WERI-Rb-1 (cell line): ENCODE results near the gene SEMA4D.

Source experiments
- DNase-seq: peaks from one replicate; pipeline ENCODE4 v3.0.0-alpha.2; 2020
- H3K27ac ChIP-seq: fragments of 250-450 bp; sonication (Bioruptor Pico); 2 replicates; pipeline ENCODE4 v1.5.1; 2020; ENCODE audit warnings: mild to moderate bottlenecking, moderate library complexity
- H3K27me3 ChIP-seq: fragments of 250-450 bp; sonication (Bioruptor Pico); 2 replicates; pipeline ENCODE4 v1.5.1; 2021; ENCODE audit warnings: mild to moderate bottlenecking, low read depth, moderate library complexity; ENCODE audit not compliant: insufficient read depth, severe bottlenecking
- H3K36me3 ChIP-seq: fragments of 250-450 bp; sonication (Bioruptor Pico); 2 replicates; pipeline ENCODE4 v1.5.1; 2020; ENCODE audit warnings: mild to moderate bottlenecking, moderate library complexity
- H3K4me3 ChIP-seq: 2 replicates; pipeline ENCODE4 v1.5.1; 2011; ENCODE audit warnings: low read depth, mild to moderate bottlenecking, control low read depth, low read length
- H3K9me3 ChIP-seq: fragments of 250-450 bp; sonication (Bioruptor Pico); 2 replicates; pipeline ENCODE4 v1.5.1; 2021; ENCODE audit warnings: mild to moderate bottlenecking, moderate library complexity; ENCODE audit not compliant: severe bottlenecking
- CTCF ChIP-seq: IDR thresholded peaks from 2 replicates; pipeline ENCODE4 v1.5.1; 2011; ENCODE audit warnings: low read depth, mild to moderate bottlenecking, control low read depth, inconsistent platforms, low read length

The SEMA4D gene

GRCh38 chr9:89408628-89409101, 89.2 kb downstream of the SEMA4D start:
- Histone ChIP-seq H3K27ac (no peak overlapping the region), H3K4me3 (no peak overlapping the region), H3K27me3 (no peaks in the 10 kb centered on the region), H3K9me3 (no peaks in the 10 kb centered on the region), H3K36me3 (no peaks in the 10 kb centered on the region; the same call in 1 of the 2 replicates)
- DNase-seq = no peak
- no peak for TF ChIP-seq CTCF

GRCh38 chr9:89407070-89407469, 90.8 kb downstream of the SEMA4D start:
- H3K27ac ChIP-seq = no peak overlapping the region
- peaks cover 2% of the 10 kb centered on the region; the same call in 1 of the 2 replicates for H3K36me3 ChIP-seq

GRCh38 chr9:89405826-89406225, 92.1 kb downstream of the SEMA4D start:
- Histone ChIP-seq H3K27me3 (no peaks in the 10 kb centered on the region), H3K36me3 (peaks cover 7% of the 10 kb centered on the region), H3K4me3 (no peak overlapping the region), H3K9me3 (no peaks in the 10 kb centered on the region), H3K27ac (no peak overlapping the region)
- no peak for DNase-seq
- no peak for TF ChIP-seq CTCF

More at GRCh38 chr9:89407070-89407469, 90.8 kb downstream of the SEMA4D start:
- no peak for DNase-seq
- no peak overlapping the region for H3K4me3 ChIP-seq
- no peaks in the 10 kb centered on the region for H3K27me3 ChIP-seq
- H3K9me3 ChIP-seq = no peaks in the 10 kb centered on the region
- TF ChIP-seq CTCF = no peak

GRCh38 chr9:89404074-89404473, 93.8 kb downstream of the SEMA4D start:
- Histone ChIP-seq H3K27ac (no peak overlapping the region), H3K9me3 (no peaks in the 10 kb centered on the region), H3K27me3 (no peaks in the 10 kb centered on the region), H3K4me3 (no peak overlapping the region), H3K36me3 (peaks cover 8% of the 10 kb centered on the region)
- DNase-seq = no peak
- TF ChIP-seq CTCF = no peak

GRCh38 chr9:89402695-89403427, 95.1 kb downstream of the SEMA4D start:
- no peaks in the 10 kb centered on the region for H3K27me3 ChIP-seq
- H3K9me3 ChIP-seq = no peaks in the 10 kb centered on the region
- DNase-seq = no peak
- no peak overlapping the region for H3K27ac ChIP-seq
- no peak overlapping the region for H3K4me3 ChIP-seq
- peaks cover 13% of the 10 kb centered on the region for H3K36me3 ChIP-seq
- TF ChIP-seq CTCF = no peak
